ENCODE results near the gene L3MBTL3.
"Not testable (repeated sequence)": the region's sequence is repeated elsewhere in the genome, so short reads cannot be mapped to it uniquely, and the experiment has no call there.

L3MBTL3 gene

GRCh38 chr6:130152908-130153510, 134.6 kb downstream of the L3MBTL3 start:
- no peak overlapping the region for H3K27ac ChIP-seq (ENCODE audit: low read length)
- no peaks in the 10 kb centered on the region for H3K27me3 ChIP-seq (ENCODE audit: control insufficient read depth, insufficient read depth, low read length)
- DNase-seq (ENCODE audit: low read depth, low spot score): no peak
- no peak overlapping the region for H3K4me3 ChIP-seq (ENCODE audit: low read length)
- H3K4me1 ChIP-seq (ENCODE audit: control insufficient read depth, insufficient read depth, low read length): 0 out of 2 replicates have a peak, but pooled peaks cover 2% of the 10 kb centered on the region
- H3K9me3 ChIP-seq (ENCODE audit: control insufficient read depth, insufficient read depth, low read length): no peaks in the 10 kb centered on the region
- H3K36me3 ChIP-seq (ENCODE audit: control insufficient read depth, insufficient read depth, low read length): no peaks in the 10 kb centered on the region
- WGBS (ENCODE audit: insufficient coverage, insufficient read length): no CpG with 5 or more reads among the region's 6 CpGs

GRCh38 chr6:130156908-130157307, 138.5 kb downstream of the L3MBTL3 start:
- Histone ChIP-seq H3K36me3 (ENCODE audit: control insufficient read depth, insufficient read depth, low read length) (no peaks in the 10 kb centered on the region), H3K4me1 (ENCODE audit: control insufficient read depth, insufficient read depth, low read length) (0 out of 2 replicates have a peak, but pooled peaks cover 1% of the 10 kb centered on the region), H3K9me3 (ENCODE audit: control insufficient read depth, insufficient read depth, low read length) (no peaks in the 10 kb centered on the region), H3K27ac (ENCODE audit: low read length) (no peak overlapping the region), H3K4me3 (ENCODE audit: low read length) (no peak overlapping the region), H3K27me3 (ENCODE audit: control insufficient read depth, insufficient read depth, low read length) (no peaks in the 10 kb centered on the region)
- DNase-seq (ENCODE audit: low read depth, low spot score): no peak
- WGBS (ENCODE audit: insufficient coverage, insufficient read length): 100% methylated on average over 1 of the region's 5 CpGs

GRCh38 chr6:130158056-130158455, 139.7 kb downstream of the L3MBTL3 start:
- Histone ChIP-seq H3K4me1 (ENCODE audit: control insufficient read depth, insufficient read depth, low read length) (no peaks in the 10 kb centered on the region), H3K9me3 (ENCODE audit: control insufficient read depth, insufficient read depth, low read length) (no peaks in the 10 kb centered on the region), H3K36me3 (ENCODE audit: control insufficient read depth, insufficient read depth, low read length) (no peaks in the 10 kb centered on the region), H3K4me3 (ENCODE audit: low read length) (no peak overlapping the region), H3K27ac (ENCODE audit: low read length) (no peak overlapping the region), H3K27me3 (ENCODE audit: control insufficient read depth, insufficient read depth, low read length) (no peaks in the 10 kb centered on the region)
- DNase-seq (ENCODE audit: low read depth, low spot score): no peak
- no CpG with 5 or more reads among the region's 2 CpGs for WGBS (ENCODE audit: insufficient coverage, insufficient read length)

DNA sequence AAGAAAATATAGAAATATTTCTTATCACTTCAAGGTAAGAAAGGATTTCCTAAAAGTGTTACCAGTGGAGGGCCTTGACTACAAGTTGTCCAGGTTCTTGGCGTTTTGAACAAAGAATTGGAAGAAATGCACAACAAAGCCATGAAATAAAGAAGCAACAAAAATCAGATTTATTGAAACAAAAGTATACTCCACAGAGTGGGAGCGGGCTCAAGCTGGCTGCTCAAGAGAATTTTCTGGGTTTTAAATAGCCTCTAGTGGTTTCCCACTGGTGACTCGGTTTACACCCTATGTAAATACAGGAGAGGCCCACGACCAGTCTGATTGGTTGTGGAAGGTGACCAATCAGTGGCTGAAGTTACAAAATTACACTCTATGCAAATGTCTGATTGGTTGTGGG, 140.2 kb downstream of the L3MBTL3 start:
- Histone ChIP-seq H3K27ac (ENCODE audit: low read length) (no peak overlapping the region), H3K4me1 (ENCODE audit: control insufficient read depth, insufficient read depth, low read length) (no peaks in the 10 kb centered on the region), H3K4me3 (ENCODE audit: low read length) (no peak overlapping the region), H3K36me3 (ENCODE audit: control insufficient read depth, insufficient read depth, low read length) (no peaks in the 10 kb centered on the region), H3K9me3 (ENCODE audit: control insufficient read depth, insufficient read depth, low read length) (no peaks in the 10 kb centered on the region), H3K27me3 (ENCODE audit: control insufficient read depth, insufficient read depth, low read length) (no peaks in the 10 kb centered on the region)
- no CpG with 5 or more reads among the region's 4 CpGs for WGBS (ENCODE audit: insufficient coverage, insufficient read length)
- DNase-seq (ENCODE audit: low read depth, low spot score): no peak

- H3K4me3 ChIP-seq (ENCODE audit: low read length): no peak overlapping the region
- WGBS (ENCODE audit: insufficient coverage, insufficient read length): no CpG with 5 or more reads among the region's 3 CpGs
- no peaks in the 10 kb centered on the region for H3K9me3 ChIP-seq (ENCODE audit: control insufficient read depth, insufficient read depth, low read length)
- H3K4me1 ChIP-seq (ENCODE audit: control insufficient read depth, insufficient read depth, low read length): no peaks in the 10 kb centered on the region
- no peak overlapping the region for H3K27ac ChIP-seq (ENCODE audit: low read length)
- no peak for DNase-seq (ENCODE audit: low read depth, low spot score)
- no peaks in the 10 kb centered on the region for H3K36me3 ChIP-seq (ENCODE audit: control insufficient read depth, insufficient read depth, low read length)
- no peaks in the 10 kb centered on the region for H3K27me3 ChIP-seq (ENCODE audit: control insufficient read depth, insufficient read depth, low read length)
These were observed 141.6 kb downstream of the L3MBTL3 start for GRCh38 chr6:130159956-130160355.

DNA sequence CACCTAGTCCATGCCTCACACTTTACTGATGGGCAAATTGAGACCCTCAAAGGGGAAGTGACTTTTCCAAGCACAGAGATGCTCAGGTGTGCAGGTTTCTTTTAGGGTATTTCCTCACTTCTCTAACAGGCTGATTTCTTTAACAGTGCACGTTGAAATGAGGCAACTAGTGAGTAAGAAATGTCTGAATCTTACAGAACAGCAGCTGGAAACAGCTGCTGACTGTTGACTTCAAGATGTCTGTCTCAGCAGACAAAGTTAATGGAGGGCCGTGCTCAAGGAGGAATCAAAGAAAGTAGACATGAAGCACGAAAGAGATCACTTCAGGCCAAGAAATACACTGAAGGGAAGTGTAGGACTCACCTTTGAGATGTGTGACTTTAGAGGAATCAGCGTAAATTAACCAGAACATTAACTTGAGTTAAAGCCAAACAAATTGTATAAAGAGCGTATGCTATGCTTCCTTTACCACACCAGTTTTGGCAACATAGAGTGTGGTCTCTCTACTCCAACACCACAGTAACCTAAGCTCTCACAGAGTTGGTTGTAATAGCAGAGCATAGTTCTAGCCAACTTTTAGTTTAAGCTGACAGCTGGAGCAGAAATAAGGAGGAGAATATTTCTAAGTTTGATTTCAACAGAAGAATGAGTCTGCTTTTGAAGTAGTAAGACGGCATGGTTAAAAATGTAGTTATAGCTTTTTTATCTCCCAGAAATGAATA, 143.5 kb downstream of the L3MBTL3 start:
- Histone ChIP-seq H3K9me3 (ENCODE audit: control insufficient read depth, insufficient read depth, low read length) (no peaks in the 10 kb centered on the region), H3K36me3 (ENCODE audit: control insufficient read depth, insufficient read depth, low read length) (no peaks in the 10 kb centered on the region), H3K27me3 (ENCODE audit: control insufficient read depth, insufficient read depth, low read length) (no peaks in the 10 kb centered on the region), H3K4me3 (ENCODE audit: low read length) (no peak overlapping the region), H3K27ac (ENCODE audit: low read length) (no peak overlapping the region), H3K4me1 (ENCODE audit: control insufficient read depth, insufficient read depth, low read length) (no peaks in the 10 kb centered on the region)
- no peak for DNase-seq (ENCODE audit: low read depth, low spot score)
- WGBS (ENCODE audit: insufficient coverage, insufficient read length): no CpG with 5 or more reads among the region's 6 CpGs

DNA sequence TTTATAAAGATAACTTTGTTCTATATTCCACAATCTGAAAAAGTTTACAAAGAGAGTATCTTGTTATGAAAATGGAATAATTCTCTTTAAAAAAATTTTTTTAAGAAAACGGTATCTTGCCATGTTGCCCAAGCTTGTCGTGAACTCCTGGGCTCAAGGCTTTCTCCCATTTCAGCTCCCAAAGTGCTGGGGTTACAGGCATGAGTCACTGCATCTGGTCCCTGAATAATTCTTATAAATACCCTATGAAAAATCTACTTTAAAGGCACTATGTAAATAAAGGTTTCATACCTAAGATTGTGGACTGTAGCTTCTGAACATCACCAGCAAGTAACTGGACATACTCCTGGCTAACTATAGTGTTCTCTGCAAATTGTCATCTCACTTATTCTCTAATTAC, 144.0 kb downstream of the L3MBTL3 start:
- Histone ChIP-seq H3K9me3 (ENCODE audit: control insufficient read depth, insufficient read depth, low read length) (no peaks in the 10 kb centered on the region), H3K4me1 (ENCODE audit: control insufficient read depth, insufficient read depth, low read length) (no peaks in the 10 kb centered on the region), H3K27ac (ENCODE audit: low read length) (no peak overlapping the region), H3K27me3 (ENCODE audit: control insufficient read depth, insufficient read depth, low read length) (no peaks in the 10 kb centered on the region), H3K36me3 (ENCODE audit: control insufficient read depth, insufficient read depth, low read length) (no peaks in the 10 kb centered on the region), H3K4me3 (ENCODE audit: low read length) (no peak overlapping the region)
- DNase-seq (ENCODE audit: low read depth, low spot score): no peak
- no CpG with 5 or more reads among the region's 2 CpGs for WGBS (ENCODE audit: insufficient coverage, insufficient read length)

GRCh38 chr6:130163266-130163665, 144.9 kb downstream of the L3MBTL3 start:
- Histone ChIP-seq H3K27me3 (ENCODE audit: control insufficient read depth, insufficient read depth, low read length) (no peaks in the 10 kb centered on the region), H3K36me3 (ENCODE audit: control insufficient read depth, insufficient read depth, low read length) (no peaks in the 10 kb centered on the region), H3K9me3 (ENCODE audit: control insufficient read depth, insufficient read depth, low read length) (no peaks in the 10 kb centered on the region), H3K4me1 (ENCODE audit: control insufficient read depth, insufficient read depth, low read length) (no peaks in the 10 kb centered on the region), H3K27ac (ENCODE audit: low read length) (no peak overlapping the region), H3K4me3 (ENCODE audit: low read length) (no peak overlapping the region)
- no peak for DNase-seq (ENCODE audit: low read depth, low spot score)
- no CpG with 5 or more reads among the region's 2 CpGs for WGBS (ENCODE audit: insufficient coverage, insufficient read length)

GRCh38 chr6:130164251-130164650, 145.9 kb downstream of the L3MBTL3 start:
- DNase-seq (ENCODE audit: low read depth, low spot score): no peak
- no peaks in the 10 kb centered on the region for H3K36me3 ChIP-seq (ENCODE audit: control insufficient read depth, insufficient read depth, low read length)
- no peak overlapping the region for H3K4me3 ChIP-seq (ENCODE audit: low read length)
- H3K4me1 ChIP-seq (ENCODE audit: control insufficient read depth, insufficient read depth, low read length): no peaks in the 10 kb centered on the region
- no peaks in the 10 kb centered on the region for H3K27me3 ChIP-seq (ENCODE audit: control insufficient read depth, insufficient read depth, low read length)
- no CpG with 5 or more reads among the region's 4 CpGs for WGBS (ENCODE audit: insufficient coverage, insufficient read length)
- no peaks in the 10 kb centered on the region for H3K9me3 ChIP-seq (ENCODE audit: control insufficient read depth, insufficient read depth, low read length)
- no peak overlapping the region for H3K27ac ChIP-seq (ENCODE audit: low read length)

- no peaks in the 10 kb centered on the region for H3K4me1 ChIP-seq (ENCODE audit: control insufficient read depth, insufficient read depth, low read length)
- no peaks in the 10 kb centered on the region for H3K36me3 ChIP-seq (ENCODE audit: control insufficient read depth, insufficient read depth, low read length)
- no peaks in the 10 kb centered on the region for H3K9me3 ChIP-seq (ENCODE audit: control insufficient read depth, insufficient read depth, low read length)
- no CpG with 5 or more reads among the region's 5 CpGs for WGBS (ENCODE audit: insufficient coverage, insufficient read length)
- no peaks in the 10 kb centered on the region for H3K27me3 ChIP-seq (ENCODE audit: control insufficient read depth, insufficient read depth, low read length)
- DNase-seq (ENCODE audit: low read depth, low spot score): no peak
- no peak overlapping the region for H3K27ac ChIP-seq (ENCODE audit: low read length)
- H3K4me3 ChIP-seq (ENCODE audit: low read length): no peak overlapping the region
These were observed 149.3 kb downstream of the L3MBTL3 start for GRCh38 chr6:130167655-130168054.

- H3K27me3 ChIP-seq (ENCODE audit: control insufficient read depth, insufficient read depth, low read length); H3K4me1 ChIP-seq (ENCODE audit: control insufficient read depth, insufficient read depth, low read length); H3K4me3 ChIP-seq (ENCODE audit: low read length); H3K36me3 ChIP-seq (ENCODE audit: control insufficient read depth, insufficient read depth, low read length); DNase-seq (ENCODE audit: low read depth, low spot score); H3K9me3 ChIP-seq (ENCODE audit: control insufficient read depth, insufficient read depth, low read length); H3K27ac ChIP-seq (ENCODE audit: low read length): not testable (repeated sequence)
- WGBS (ENCODE audit: insufficient coverage, insufficient read length): no CpG with 5 or more reads among the region's 4 CpGs
These were observed 151.8 kb downstream of the L3MBTL3 start for GRCh38 chr6:130170160-130170559.
